ENCODE results near the gene FAM13C. TPM values are rescaled to one million over a fixed set of nuclear protein-coding genes. Genes with fewer than 3 reads are reported as not detected.

Gene FAM13C
- total RNA-seq, 1 experiment from 2014 or later: 0.18 TPM

- no peaks in the 10 kb centered on the region for H3K36me3 Mint-ChIP-seq (ENCODE audit: insufficient read depth, unreplicated experiment)
- POLR2A ChIA-PET: no interaction called here
- CTCF ChIA-PET: no interaction called here
- H3K4me1 ChIP-seq: no peaks in the 10 kb centered on the region
- 0 out of 2 replicates have a peak, but pooled peaks cover 3% of the 10 kb centered on the region for H3K9me3 ChIP-seq
- H3K9me3 Mint-ChIP-seq (ENCODE audit: unreplicated experiment): no peaks in the 10 kb centered on the region
- TF ChIP-seq, protein P1, sequence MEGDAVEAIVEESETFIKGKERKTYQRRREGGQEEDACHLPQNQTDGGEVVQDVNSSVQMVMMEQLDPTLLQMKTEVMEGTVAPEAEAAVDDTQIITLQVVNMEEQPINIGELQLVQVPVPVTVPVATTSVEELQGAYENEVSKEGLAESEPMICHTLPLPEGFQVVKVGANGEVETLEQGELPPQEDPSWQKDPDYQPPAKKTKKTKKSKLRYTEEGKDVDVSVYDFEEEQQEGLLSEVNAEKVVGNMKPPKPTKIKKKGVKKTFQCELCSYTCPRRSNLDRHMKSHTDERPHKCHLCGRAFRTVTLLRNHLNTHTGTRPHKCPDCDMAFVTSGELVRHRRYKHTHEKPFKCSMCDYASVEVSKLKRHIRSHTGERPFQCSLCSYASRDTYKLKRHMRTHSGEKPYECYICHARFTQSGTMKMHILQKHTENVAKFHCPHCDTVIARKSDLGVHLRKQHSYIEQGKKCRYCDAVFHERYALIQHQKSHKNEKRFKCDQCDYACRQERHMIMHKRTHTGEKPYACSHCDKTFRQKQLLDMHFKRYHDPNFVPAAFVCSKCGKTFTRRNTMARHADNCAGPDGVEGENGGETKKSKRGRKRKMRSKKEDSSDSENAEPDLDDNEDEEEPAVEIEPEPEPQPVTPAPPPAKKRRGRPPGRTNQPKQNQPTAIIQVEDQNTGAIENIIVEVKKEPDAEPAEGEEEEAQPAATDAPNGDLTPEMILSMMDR (IDR thresholded peaks at IDR 0.05; ENCODE audit: insufficient read depth in 1 of 2, low read depth in 1 of 2, low read length in 1 of 2, severe bottlenecking in 1 of 2, unreplicated experiment in 1 of 2): no peak
- H3K27me3 ChIP-seq (replicated peaks; ENCODE audit: control insufficient read depth, insufficient read depth, low read length): no peaks in the 10 kb centered on the region; the same call in 1 of the 2 replicates
- intact Hi-C loops (cut with micrococcal nuclease; ENCODE audit: unreplicated experiment): no loop called here
- no peaks in the 10 kb centered on the region for H3K4me1 Mint-ChIP-seq (ENCODE audit: low read depth, unreplicated experiment)
- no peak for DNase-seq
- no peak overlapping the region for H3K4me3 ChIP-seq (ENCODE audit: low read depth, low read length)
- no peak overlapping the region for H3K27ac Mint-ChIP-seq (ENCODE audit: unreplicated experiment)
- no peaks in the 10 kb centered on the region for H3K36me3 ChIP-seq (ENCODE audit: control insufficient read depth, insufficient read depth, low read length)
- no peak overlapping the region for H3K4me3 Mint-ChIP-seq (ENCODE audit: unreplicated experiment)
- BruUV-seq (replicated peaks): no TSS peak
- H3K27me3 Mint-ChIP-seq (ENCODE audit: insufficient read depth, unreplicated experiment): peaks cover 13% of the 10 kb centered on the region
These were observed 29.8 kb downstream of the FAM13C start for GRCh38 chr10:59332581-59332980.

- ChIA-PET POLR2A (no interaction called here), CTCF (no interaction called here)
- no peak overlapping the region for H3K4me3 ChIP-seq (ENCODE audit: low read depth, low read length)
- no peak for DNase-seq
- intact Hi-C loops (cut with micrococcal nuclease; ENCODE audit: unreplicated experiment): no loop called here
- Mint-ChIP-seq H3K9me3 (ENCODE audit: unreplicated experiment) (no peaks in the 10 kb centered on the region), H3K4me3 (ENCODE audit: unreplicated experiment) (no peak overlapping the region), H3K27ac (ENCODE audit: unreplicated experiment) (no peak overlapping the region), H3K36me3 (ENCODE audit: insufficient read depth, unreplicated experiment) (no peaks in the 10 kb centered on the region), H3K27me3 (ENCODE audit: insufficient read depth, unreplicated experiment) (peaks cover 13% of the 10 kb centered on the region), H3K4me1 (ENCODE audit: low read depth, unreplicated experiment) (no peaks in the 10 kb centered on the region)
- H3K9me3 ChIP-seq: 0 out of 2 replicates have a peak, but pooled peaks cover 3% of the 10 kb centered on the region
- no peaks in the 10 kb centered on the region for H3K4me1 ChIP-seq
- no TSS peak for BruUV-seq (replicated peaks)
- TF ChIP-seq, protein P1 (IDR thresholded peaks at IDR 0.05; ENCODE audit: insufficient read depth in 1 of 2, low read depth in 1 of 2, low read length in 1 of 2, severe bottlenecking in 1 of 2, unreplicated experiment in 1 of 2): no peak
- no peaks in the 10 kb centered on the region for H3K36me3 ChIP-seq (ENCODE audit: control insufficient read depth, insufficient read depth, low read length)
- H3K27me3 ChIP-seq (replicated peaks; ENCODE audit: control insufficient read depth, insufficient read depth, low read length): no peaks in the 10 kb centered on the region
These were observed 30.7 kb downstream of the FAM13C start for GRCh38 chr10:59331661-59332060.

DNA sequence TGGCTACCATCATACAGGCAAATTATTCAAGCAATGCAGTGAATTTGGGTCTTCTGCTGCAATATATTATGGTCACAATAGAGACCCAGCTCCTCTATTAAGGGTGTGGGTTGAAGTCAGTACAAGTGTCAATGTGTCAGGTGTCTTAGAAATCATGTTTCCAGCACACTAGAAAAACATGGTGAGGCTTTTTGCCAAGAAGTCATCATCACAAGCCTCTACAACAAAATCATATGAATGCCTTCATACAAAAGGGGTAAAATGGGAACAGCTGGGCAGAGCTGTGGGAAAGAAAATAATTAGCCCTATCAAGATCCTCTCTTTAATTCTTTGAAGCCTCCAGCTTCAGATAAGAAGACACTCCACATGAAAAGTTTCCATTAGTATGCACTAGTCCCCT, 37.2 kb downstream of the FAM13C start:
- no peak overlapping the region for H3K4me3 Mint-ChIP-seq (ENCODE audit: unreplicated experiment)
- H3K4me3 ChIP-seq (ENCODE audit: low read depth, low read length): no peak overlapping the region
- no peaks in the 10 kb centered on the region for H3K36me3 Mint-ChIP-seq (ENCODE audit: insufficient read depth, unreplicated experiment)
- 0 out of 2 replicates have a peak, but pooled peaks cover 3% of the 10 kb centered on the region for H3K9me3 ChIP-seq
- H3K9me3 Mint-ChIP-seq (ENCODE audit: unreplicated experiment): no peaks in the 10 kb centered on the region
- intact Hi-C loops (cut with micrococcal nuclease; ENCODE audit: unreplicated experiment): no loop called here
- no peak for DNase-seq
- H3K4me1 ChIP-seq: peaks cover 12% of the 10 kb centered on the region
- no TSS peak for BruUV-seq (replicated peaks)
- H3K27me3 ChIP-seq (replicated peaks; ENCODE audit: control insufficient read depth, insufficient read depth, low read length): no peaks in the 10 kb centered on the region; the same call in 1 of the 2 replicates
- POLR2A ChIA-PET: no interaction called here
- CTCF ChIA-PET: no interaction called here
- H3K36me3 ChIP-seq (ENCODE audit: control insufficient read depth, insufficient read depth, low read length): no peaks in the 10 kb centered on the region
- H3K4me1 Mint-ChIP-seq (ENCODE audit: low read depth, unreplicated experiment): peaks cover 7% of the 10 kb centered on the region
- TF ChIP-seq, protein P1 (IDR thresholded peaks at IDR 0.05; ENCODE audit: insufficient read depth in 1 of 2, low read depth in 1 of 2, low read length in 1 of 2, severe bottlenecking in 1 of 2, unreplicated experiment in 1 of 2): no peak
- H3K27ac Mint-ChIP-seq (ENCODE audit: unreplicated experiment): no peak overlapping the region
- H3K27me3 Mint-ChIP-seq (ENCODE audit: insufficient read depth, unreplicated experiment): peaks cover 8% of the 10 kb centered on the region
